ENCODE results near the gene NECTIN2. TPM values are rescaled to one million over a fixed set of nuclear protein-coding genes. Genes with fewer than 3 reads are reported as not detected.
"Not testable (repeated sequence)": the region's sequence is repeated elsewhere in the genome, so short reads cannot be mapped to it uniquely, and the experiment has no call there.

NECTIN2 gene
- total and polyA plus RNA-seq, 8 donors = 66.9 to 145 (median 81.7) TPM

DNA sequence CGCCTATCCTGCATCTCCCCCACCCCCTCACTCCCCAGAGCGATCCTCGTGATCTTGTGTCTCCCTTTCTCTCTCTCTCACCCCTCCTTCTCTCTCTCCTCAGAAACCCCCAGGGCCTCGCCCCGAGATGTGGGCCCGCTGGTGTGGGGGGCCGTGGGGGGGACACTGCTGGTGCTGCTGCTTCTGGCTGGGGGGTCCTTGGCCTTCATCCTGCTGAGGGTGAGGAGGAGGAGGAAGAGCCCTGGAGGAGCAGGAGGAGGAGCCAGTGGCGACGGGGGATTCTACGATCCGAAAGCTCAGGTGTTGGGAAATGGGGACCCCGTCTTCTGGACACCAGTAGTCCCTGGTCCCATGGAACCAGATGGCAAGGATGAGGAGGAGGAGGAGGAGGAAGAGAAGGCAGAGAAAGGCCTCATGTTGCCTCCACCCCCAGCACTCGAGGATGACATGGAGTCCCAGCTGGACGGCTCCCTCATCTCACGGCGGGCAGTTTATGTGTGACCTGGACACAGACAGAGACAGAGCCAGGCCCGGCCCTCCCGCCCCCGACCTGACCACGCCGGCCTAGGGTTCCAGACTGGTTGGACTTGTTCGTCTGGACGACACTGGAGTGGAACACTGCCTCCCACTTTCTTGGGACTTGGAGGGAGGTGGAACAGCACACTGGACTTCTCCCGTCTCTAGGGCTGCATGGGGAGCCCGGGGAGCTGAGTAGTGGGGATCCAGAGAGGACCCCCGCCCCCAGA lies 32.2 kb downstream of the NECTIN2 start:
- Histone ChIP-seq H3K36me3 (peaks cover 0 to 76% of the 10 kb centered on the region in 2 donors), H3K4me3 (no peak overlapping the region), H3K27me3 (no peaks in the 10 kb centered on the region), H3K27ac (no peak overlapping the region), H3K9me3 (no peaks in the 10 kb centered on the region), H3K4me1 (peaks cover 0 to 5% of the 10 kb centered on the region in 2 donors)
- DNase-seq = peak in 1 of 4 donors; percentile 28
- TF ChIP-seq, protein P1, sequence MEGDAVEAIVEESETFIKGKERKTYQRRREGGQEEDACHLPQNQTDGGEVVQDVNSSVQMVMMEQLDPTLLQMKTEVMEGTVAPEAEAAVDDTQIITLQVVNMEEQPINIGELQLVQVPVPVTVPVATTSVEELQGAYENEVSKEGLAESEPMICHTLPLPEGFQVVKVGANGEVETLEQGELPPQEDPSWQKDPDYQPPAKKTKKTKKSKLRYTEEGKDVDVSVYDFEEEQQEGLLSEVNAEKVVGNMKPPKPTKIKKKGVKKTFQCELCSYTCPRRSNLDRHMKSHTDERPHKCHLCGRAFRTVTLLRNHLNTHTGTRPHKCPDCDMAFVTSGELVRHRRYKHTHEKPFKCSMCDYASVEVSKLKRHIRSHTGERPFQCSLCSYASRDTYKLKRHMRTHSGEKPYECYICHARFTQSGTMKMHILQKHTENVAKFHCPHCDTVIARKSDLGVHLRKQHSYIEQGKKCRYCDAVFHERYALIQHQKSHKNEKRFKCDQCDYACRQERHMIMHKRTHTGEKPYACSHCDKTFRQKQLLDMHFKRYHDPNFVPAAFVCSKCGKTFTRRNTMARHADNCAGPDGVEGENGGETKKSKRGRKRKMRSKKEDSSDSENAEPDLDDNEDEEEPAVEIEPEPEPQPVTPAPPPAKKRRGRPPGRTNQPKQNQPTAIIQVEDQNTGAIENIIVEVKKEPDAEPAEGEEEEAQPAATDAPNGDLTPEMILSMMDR (IDR thresholded peaks at IDR 0.05) = no peak
- ATAC-seq = peak; percentile 48
- intact Hi-C loops (cut with DNase I) = no loop called here

DNA sequence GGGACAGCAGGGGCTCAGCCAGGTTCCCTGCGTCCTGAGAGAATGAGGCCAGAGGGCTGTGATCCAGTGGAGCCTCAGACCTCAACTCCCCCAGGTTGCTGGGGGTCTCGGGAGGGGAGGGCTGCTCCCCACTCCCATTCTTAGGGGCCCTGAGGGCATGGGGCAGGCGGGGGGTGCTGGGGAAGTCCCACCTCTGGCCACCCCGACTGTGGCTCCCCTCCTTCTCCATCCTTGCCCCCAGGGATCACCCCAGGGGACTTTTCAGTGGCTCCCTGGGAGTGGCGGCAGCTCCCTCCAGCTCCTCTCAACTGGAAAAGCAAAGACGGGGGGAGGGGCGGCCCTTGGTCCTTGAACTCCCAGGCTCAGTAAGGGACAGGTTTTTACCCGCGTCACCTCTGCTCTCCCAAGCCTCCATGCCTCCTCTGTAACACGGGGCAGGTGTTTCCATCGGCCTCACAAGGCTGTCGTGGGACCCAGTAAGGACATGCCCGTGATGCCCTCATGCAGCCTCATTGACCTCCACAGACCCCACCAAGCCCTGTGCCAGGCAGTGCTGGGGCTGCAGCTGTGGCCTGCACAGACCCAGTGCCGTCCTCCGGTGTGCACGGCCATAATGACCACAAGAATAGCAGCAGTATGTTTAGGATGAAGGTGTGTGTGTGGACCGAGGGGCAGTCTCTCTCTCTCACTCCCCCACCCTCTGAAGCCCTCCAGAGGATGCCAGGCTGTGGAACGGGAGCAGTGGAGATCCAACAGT lies 33.4 kb downstream of the NECTIN2 start:
- Histone ChIP-seq H3K36me3 (peaks cover 0 to 73% of the 10 kb centered on the region in 2 donors), H3K4me1 (peaks cover 0 to 5% of the 10 kb centered on the region in 2 donors), H3K27ac (no peak overlapping the region), H3K4me3 (no peak overlapping the region), H3K9me3 (no peaks in the 10 kb centered on the region), H3K27me3 (no peaks in the 10 kb centered on the region)
- TF ChIP-seq, protein P1 (IDR thresholded peaks at IDR 0.05) = no peak
- DNase-seq (no peak), ATAC-seq (peak; percentile 29)
- intact Hi-C loops (cut with DNase I) = no loop called here

DNA sequence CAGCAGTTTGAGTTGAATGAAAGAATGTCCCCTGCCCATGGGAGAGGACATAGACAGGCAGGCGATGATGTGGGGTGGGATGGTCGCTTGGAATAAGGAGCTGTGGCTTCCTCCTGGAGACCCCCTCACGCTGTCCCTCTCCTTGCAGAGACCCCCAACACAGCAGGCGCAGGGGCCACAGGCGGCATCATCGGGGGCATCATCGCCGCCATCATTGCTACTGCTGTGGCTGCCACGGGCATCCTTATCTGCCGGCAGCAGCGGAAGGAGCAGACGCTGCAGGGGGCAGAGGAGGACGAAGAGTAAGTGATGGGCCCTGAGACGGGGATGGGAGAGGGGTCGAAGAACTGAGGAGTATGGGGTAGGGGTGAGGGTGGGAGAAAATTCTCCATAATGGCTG lies 36.0 kb downstream of the NECTIN2 start:
- H3K27ac ChIP-seq = no peak overlapping the region
- H3K27me3 ChIP-seq = no peaks in the 10 kb centered on the region
- H3K9me3 ChIP-seq = no peaks in the 10 kb centered on the region
- no peak overlapping the region for H3K4me3 ChIP-seq
- TF ChIP-seq, protein P1 (IDR thresholded peaks at IDR 0.05) = no peak
- ATAC-seq (no peak), DNase-seq (no peak)
- intact Hi-C loops (cut with DNase I) = no loop called here
- peaks cover 0 to 5% of the 10 kb centered on the region in 2 donors for H3K4me1 ChIP-seq
- peaks cover 0 to 69% of the 10 kb centered on the region in 2 donors for H3K36me3 ChIP-seq

DNA sequence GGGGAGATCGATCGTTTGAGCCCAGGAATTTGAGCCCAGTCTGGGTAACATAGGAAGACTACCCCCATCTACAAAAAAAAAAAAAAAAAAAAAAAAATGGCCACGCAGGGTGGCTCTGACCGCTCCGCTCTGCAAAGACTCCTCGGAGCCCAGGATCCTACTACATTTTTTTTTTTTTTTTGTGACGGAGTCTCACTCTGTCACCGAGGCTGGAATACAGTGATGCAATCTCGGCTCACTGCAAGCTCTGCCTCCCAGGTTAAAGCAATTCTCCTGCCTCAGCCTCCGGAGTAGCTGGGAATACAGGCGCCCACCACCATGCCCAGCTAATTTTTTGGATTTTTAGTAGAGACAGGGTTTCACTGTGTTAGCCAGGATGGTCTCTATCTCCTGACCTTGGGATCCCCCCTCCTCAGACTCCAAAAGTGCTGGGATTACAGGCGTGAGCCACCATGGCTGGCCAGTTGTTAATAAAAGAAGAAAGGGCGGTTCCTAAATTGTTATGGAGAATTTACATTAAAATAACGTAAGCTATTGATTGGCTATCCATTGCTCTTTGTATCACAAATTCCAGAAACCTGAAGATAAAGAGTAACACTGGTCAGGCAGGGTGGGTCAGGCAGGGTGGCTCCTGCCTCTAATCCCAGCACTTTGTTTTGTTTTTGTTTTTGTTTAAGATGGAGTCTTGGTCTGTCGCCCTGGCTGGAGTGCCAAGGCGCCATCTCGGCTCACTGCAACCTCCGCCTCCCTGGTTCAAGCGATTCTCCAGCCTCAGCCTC lies 36.7 kb downstream of the NECTIN2 start:
- intact Hi-C loops (cut with DNase I); H3K27me3 ChIP-seq; ATAC-seq; H3K4me3 ChIP-seq; DNase-seq; H3K4me1 ChIP-seq; H3K27ac ChIP-seq; H3K9me3 ChIP-seq: not testable (repeated sequence)
- peaks cover 0 to 69% of the 10 kb centered on the region in 2 donors for H3K36me3 ChIP-seq

DNA sequence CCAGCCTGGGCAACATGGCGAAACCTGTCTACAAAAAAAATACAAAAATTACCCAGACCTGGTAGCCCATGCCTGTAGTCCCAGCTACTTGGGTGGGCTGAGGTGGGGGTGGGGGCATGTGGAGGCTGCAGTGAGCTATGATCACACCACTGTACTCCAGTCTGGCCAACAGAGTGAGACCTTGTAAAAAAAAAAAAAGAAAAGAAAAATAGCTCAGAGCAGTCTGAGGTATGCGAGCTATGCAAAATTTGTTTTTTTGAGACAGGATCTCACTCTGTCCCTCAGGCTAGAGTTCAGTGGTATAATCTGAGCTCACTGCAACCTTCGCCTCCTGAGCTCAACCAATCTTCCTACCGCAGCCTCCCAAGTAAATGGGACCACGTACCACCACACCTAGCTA lies 37.8 kb downstream of the NECTIN2 start:
- no peak for ATAC-seq

More for the DNA sequence above, 37.8 kb downstream of the NECTIN2 start:
- TF ChIP-seq, protein P1 (IDR thresholded peaks at IDR 0.05) = no peak
- peaks cover 0 to 67% of the 10 kb centered on the region in 2 donors for H3K36me3 ChIP-seq
- DNase-seq = no peak
- peaks cover 0 to 5% of the 10 kb centered on the region in 2 donors for H3K4me1 ChIP-seq
- H3K9me3 ChIP-seq = no peaks in the 10 kb centered on the region
- H3K27me3 ChIP-seq = no peaks in the 10 kb centered on the region
- intact Hi-C loops (cut with DNase I) = no loop called here
- H3K4me3 ChIP-seq = no peak overlapping the region
- H3K27ac ChIP-seq = no peak overlapping the region
